22Rv1 (cell line): ENCODE data around the gene FHOD1.

Experiments
- ZFX ChIP-seq: fragments of 450-650 bp; IDR thresholded peaks from 2 replicates; pipeline ENCODE4 v1.6.1; 2017; ENCODE audit warnings: antibody characterized with exemption, borderline replicate concordance
- TF ChIP-seq, protein P1 (sequence below): fragments of 450-650 bp; IDR thresholded peaks from 2 replicates; pipeline ENCODE4 v1.5.1; 2017; ENCODE audit warnings: mild to moderate bottlenecking

DNA sequence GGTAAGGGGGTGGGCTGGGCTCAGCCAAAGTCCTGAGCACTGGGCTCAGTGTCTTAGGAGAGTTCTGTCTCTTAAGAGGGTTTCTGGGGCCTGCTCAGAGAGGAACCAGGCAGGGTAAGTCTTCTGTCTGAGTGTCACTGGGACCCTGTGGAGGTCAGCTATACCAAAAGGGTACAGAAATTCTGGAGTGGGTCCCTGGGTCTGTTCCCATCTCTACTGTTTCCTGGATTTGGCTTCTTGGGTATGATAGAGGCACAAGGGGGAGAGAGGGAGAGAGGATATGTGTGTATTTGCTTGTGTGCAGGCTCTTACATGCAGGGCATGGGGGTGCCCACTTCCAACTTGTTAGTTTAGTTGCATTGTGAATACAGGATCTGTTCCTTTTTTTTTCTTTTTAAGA, 53.7 kb downstream of the FHOD1 start:
- TF ChIP-seq, protein P1, sequence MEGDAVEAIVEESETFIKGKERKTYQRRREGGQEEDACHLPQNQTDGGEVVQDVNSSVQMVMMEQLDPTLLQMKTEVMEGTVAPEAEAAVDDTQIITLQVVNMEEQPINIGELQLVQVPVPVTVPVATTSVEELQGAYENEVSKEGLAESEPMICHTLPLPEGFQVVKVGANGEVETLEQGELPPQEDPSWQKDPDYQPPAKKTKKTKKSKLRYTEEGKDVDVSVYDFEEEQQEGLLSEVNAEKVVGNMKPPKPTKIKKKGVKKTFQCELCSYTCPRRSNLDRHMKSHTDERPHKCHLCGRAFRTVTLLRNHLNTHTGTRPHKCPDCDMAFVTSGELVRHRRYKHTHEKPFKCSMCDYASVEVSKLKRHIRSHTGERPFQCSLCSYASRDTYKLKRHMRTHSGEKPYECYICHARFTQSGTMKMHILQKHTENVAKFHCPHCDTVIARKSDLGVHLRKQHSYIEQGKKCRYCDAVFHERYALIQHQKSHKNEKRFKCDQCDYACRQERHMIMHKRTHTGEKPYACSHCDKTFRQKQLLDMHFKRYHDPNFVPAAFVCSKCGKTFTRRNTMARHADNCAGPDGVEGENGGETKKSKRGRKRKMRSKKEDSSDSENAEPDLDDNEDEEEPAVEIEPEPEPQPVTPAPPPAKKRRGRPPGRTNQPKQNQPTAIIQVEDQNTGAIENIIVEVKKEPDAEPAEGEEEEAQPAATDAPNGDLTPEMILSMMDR = no peak
- no peak for TF ChIP-seq ZFX
